Neuronal stem cell (in vitro differentiated cells): ENCODE results near the gene TLX2.

Source experiments
- DNase-seq: peaks from one replicate; pipeline ENCODE4 v3.0.0-alpha.2; 2013; ENCODE audit warnings: low spot score
- H2AFZ ChIP-seq: one replicate; pipeline ENCODE4 v1.6.1; 2013; ENCODE audit warnings: mild to moderate bottlenecking, low read length, inconsistent platforms
- H2AK5ac ChIP-seq: 2 replicates; pipeline ENCODE4 v1.6.1; 2013; ENCODE audit warnings: low read depth, mild to moderate bottlenecking, inconsistent platforms, low read length, moderate library complexity, mixed read lengths
- H2BK120ac ChIP-seq: 2 replicates; pipeline ENCODE4 v1.6.1; 2013; ENCODE audit warnings: low read depth, mild to moderate bottlenecking, inconsistent platforms, low read length, moderate library complexity, mixed read lengths
- H2BK12ac ChIP-seq: one replicate; pipeline ENCODE4 v1.6.1; 2013; ENCODE audit warnings: low read length, inconsistent platforms
- H2BK15ac ChIP-seq: 2 replicates; pipeline ENCODE4 v1.6.1; 2013; ENCODE audit warnings: mild to moderate bottlenecking, low read length, inconsistent platforms, mixed read lengths
- H2BK5ac ChIP-seq: one replicate; pipeline ENCODE4 v1.6.1; 2013; ENCODE audit warnings: inconsistent platforms, mild to moderate bottlenecking, low read length, moderate library complexity
- H3K14ac ChIP-seq: one replicate; pipeline ENCODE4 v1.6.1; 2013; ENCODE audit warnings: low read length, inconsistent platforms
- H3K18ac ChIP-seq: 2 replicates; pipeline ENCODE4 v1.6.1; 2013; ENCODE audit warnings: low read length, inconsistent platforms
- H3K23ac ChIP-seq: 2 replicates; pipeline ENCODE4 v1.6.1; 2013; ENCODE audit warnings: low read depth, mild to moderate bottlenecking, mixed read lengths, low read length, inconsistent platforms; ENCODE audit not compliant: poor library complexity
- H3K27ac ChIP-seq: replicated peaks from 3 replicates; pipeline ENCODE4 v1.5.1; 2013; ENCODE audit warnings: low read length, inconsistent platforms
- H3K27me3 ChIP-seq, 3 experiments: 2 replicates each; pipeline ENCODE4 v1.6.1; 2013; ENCODE audit warnings: low read length in 3 of 3, mild to moderate bottlenecking in 2 of 3, inconsistent platforms in 1 of 3, low read depth in 1 of 3, mixed read lengths in 1 of 3, moderate library complexity in 1 of 3; ENCODE audit not compliant: control insufficient read depth in 3 of 3, insufficient read depth in 3 of 3
- H3K36me3 ChIP-seq, 2 donors: replicated peaks in 1 of 2; 2 replicates each; pipeline ENCODE4 v1.6.1; 2013; ENCODE audit warnings: low read length in 2 of 2; ENCODE audit not compliant: control insufficient read depth in 2 of 2, insufficient read depth in 2 of 2
- H3K4ac ChIP-seq: 2 replicates; pipeline ENCODE4 v1.6.1; 2013; ENCODE audit warnings: inconsistent platforms, mild to moderate bottlenecking, low read length, moderate library complexity
- H3K4me1 ChIP-seq, 2 donors: 1 replicate in 1 of 2; 2 replicates in 1 of 2; pipeline ENCODE4 v1.6.1; 2013; ENCODE audit warnings: low read length in 2 of 2, low read depth in 1 of 2; ENCODE audit not compliant: control insufficient read depth in 2 of 2, insufficient read depth in 1 of 2
- H3K4me2 ChIP-seq: one replicate; pipeline ENCODE4 v1.6.1; 2013; ENCODE audit warnings: mild to moderate bottlenecking, low read length, inconsistent platforms; ENCODE audit not compliant: insufficient read depth, poor library complexity, severe bottlenecking
- H3K4me3 ChIP-seq, 2 donors: 2 replicates each; pipeline ENCODE4 v1.5.1; 2013; ENCODE audit warnings: low read length in 2 of 2, mild to moderate bottlenecking in 2 of 2, inconsistent platforms in 1 of 2, moderate library complexity in 1 of 2
- H3K79me1 ChIP-seq: one replicate; pipeline ENCODE4 v1.6.1; 2013; ENCODE audit warnings: low read depth, mild to moderate bottlenecking, inconsistent platforms, low read length, moderate library complexity
- H3K9ac ChIP-seq: one replicate; pipeline ENCODE4 v1.6.1; 2013; ENCODE audit warnings: mild to moderate bottlenecking, low read depth, low read length, inconsistent platforms; ENCODE audit not compliant: poor library complexity
- H3K9me3 ChIP-seq, 2 donors: replicated peaks in 1 of 2; 2 replicates each; pipeline versions ENCODE3 to v1.6.1; 2013; ENCODE audit warnings: low read length in 2 of 2, mild to moderate bottlenecking in 2 of 2, inconsistent platforms in 1 of 2, low read depth in 1 of 2, mixed read lengths in 1 of 2, moderate library complexity in 1 of 2; ENCODE audit not compliant: control insufficient read depth in 2 of 2, insufficient read depth in 1 of 2
- H4K8ac ChIP-seq: one replicate; pipeline ENCODE4 v1.6.1; 2013; ENCODE audit warnings: low read depth, mild to moderate bottlenecking, inconsistent platforms, low read length, moderate library complexity
- H4K91ac ChIP-seq: one replicate; pipeline ENCODE4 v1.6.1; 2013; ENCODE audit warnings: low read length, low read depth, mild to moderate bottlenecking, inconsistent platforms; ENCODE audit not compliant: poor library complexity
- WGBS, 2 donors: extraction: QIAGEN DNeasy Blood & Tissue Kit; methylation state at CpG; one replicate each; pipeline ENCODE4 v1.1.7; 2013; ENCODE audit warnings: missing lambda C conversion rate in 2 of 2, mixed read lengths in 1 of 2; ENCODE audit not compliant: insufficient read length in 2 of 2, insufficient replicate concordance in 1 of 2; ENCODE audit errors: extremely low coverage in 2 of 2; 5-methylcytosine and 5-hydroxymethylcytosine counted together

TLX2 gene

GRCh38 chr2:74540291-74540690 lies 26.0 kb downstream of the TLX2 start:
- H3K9me3 ChIP-seq, result no peaks in the 10 kb centered on the region
- H2BK15ac ChIP-seq, result no peak overlapping the region

DNA sequence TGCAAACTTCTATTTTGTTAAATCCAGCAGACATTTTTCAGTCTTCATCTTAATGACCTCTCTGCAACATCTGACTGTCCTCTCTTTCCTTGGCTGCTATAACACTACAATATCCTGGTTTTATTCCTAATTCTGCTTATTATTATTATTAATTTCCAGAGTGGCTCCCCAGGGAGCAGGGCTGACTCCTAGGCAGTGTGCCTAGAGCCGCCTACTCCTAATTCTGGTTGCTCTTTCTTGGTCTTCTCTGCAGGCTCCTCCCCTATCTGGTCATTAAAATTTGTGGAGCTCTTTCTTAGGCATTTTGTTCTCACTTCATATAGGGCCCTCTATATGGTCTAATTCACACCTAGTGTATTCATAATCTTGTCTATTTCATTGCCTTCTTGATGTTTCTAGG lies 28.7 kb downstream of the TLX2 start:
- Histone ChIP-seq H3K14ac (no peak overlapping the region), H3K9ac (no peak overlapping the region), H3K27me3 (peaks cover 0 to 7% (median 0%) of the 10 kb centered on the region in 3 experiments), H3K9me3 (no peaks in the 10 kb centered on the region), H3K4me2 (no peak overlapping the region), H2AFZ (no peak overlapping the region), H2BK5ac (no peak overlapping the region), H3K79me1 (no peaks in the 10 kb centered on the region), H3K27ac (no peak overlapping the region), H3K4me3 (no peak overlapping the region), H3K4ac (no peak overlapping the region), H2BK15ac (no peak overlapping the region), H3K4me1 (no peaks in the 10 kb centered on the region), H4K91ac (no peak overlapping the region), H2AK5ac (no peak overlapping the region), H2BK120ac (no peak overlapping the region), H3K18ac (no peak overlapping the region), H3K23ac (no peak overlapping the region), H3K36me3 (peaks cover 0 to 11% of the 10 kb centered on the region in 2 donors), H2BK12ac (no peak overlapping the region), H4K8ac (no peak overlapping the region)
- no peak for DNase-seq
- WGBS, 2 donors, result no CpG with 5 or more reads among the region's 1 CpG

More at GRCh38 chr2:74540291-74540690, 26.0 kb downstream of the TLX2 start:
- Histone ChIP-seq H3K27ac (no peak overlapping the region), H3K79me1 (no peaks in the 10 kb centered on the region), H4K8ac (no peak overlapping the region), H2BK5ac (no peak overlapping the region), H2BK12ac (no peak overlapping the region), H3K27me3 (no peaks in the 10 kb centered on the region), H3K9ac (no peak overlapping the region), H3K36me3 (peaks cover 0 to 16% of the 10 kb centered on the region in 2 donors), H3K14ac (no peak overlapping the region), H3K4me1 (no peaks in the 10 kb centered on the region), H2BK120ac (no peak overlapping the region), H3K4me3 (no peak overlapping the region), H2AFZ (no peak overlapping the region), H3K23ac (no peak overlapping the region), H2AK5ac (no peak overlapping the region), H4K91ac (no peak overlapping the region), H3K4me2 (no peak overlapping the region), H3K4ac (no peak overlapping the region), H3K18ac (no peak overlapping the region)
- no CpG with 5 or more reads among the region's 5 CpGs for WGBS, 2 donors
- DNase-seq, result no peak

- Histone ChIP-seq H2BK15ac (no peak overlapping the region), H3K79me1 (no peaks in the 10 kb centered on the region), H2BK120ac (no peak overlapping the region), H3K4me2 (no peak overlapping the region), H2AK5ac (no peak overlapping the region), H3K9me3 (no peaks in the 10 kb centered on the region), H3K18ac (no peak overlapping the region), H2AFZ (no peak overlapping the region), H3K9ac (no peak overlapping the region), H3K4ac (no peak overlapping the region), H3K14ac (no peak overlapping the region), H3K23ac (no peak overlapping the region), H3K4me1 (peaks cover 0 to 8% of the 10 kb centered on the region in 2 donors), H2BK12ac (no peak overlapping the region), H4K91ac (no peak overlapping the region), H3K27ac (no peak overlapping the region), H3K36me3 (peaks cover 0 to 18% of the 10 kb centered on the region in 2 donors), H4K8ac (no peak overlapping the region), H3K27me3 (peaks cover 0 to 20% (median 0%) of the 10 kb centered on the region in 3 experiments), H3K4me3 (no peak overlapping the region), H2BK5ac (no peak overlapping the region)
- no peak for DNase-seq
- no CpG with 5 or more reads among the region's 3 CpGs for WGBS, 2 donors
Observed at GRCh38 chr2:74544634-74545033, 30.4 kb downstream of the TLX2 start.

DNA sequence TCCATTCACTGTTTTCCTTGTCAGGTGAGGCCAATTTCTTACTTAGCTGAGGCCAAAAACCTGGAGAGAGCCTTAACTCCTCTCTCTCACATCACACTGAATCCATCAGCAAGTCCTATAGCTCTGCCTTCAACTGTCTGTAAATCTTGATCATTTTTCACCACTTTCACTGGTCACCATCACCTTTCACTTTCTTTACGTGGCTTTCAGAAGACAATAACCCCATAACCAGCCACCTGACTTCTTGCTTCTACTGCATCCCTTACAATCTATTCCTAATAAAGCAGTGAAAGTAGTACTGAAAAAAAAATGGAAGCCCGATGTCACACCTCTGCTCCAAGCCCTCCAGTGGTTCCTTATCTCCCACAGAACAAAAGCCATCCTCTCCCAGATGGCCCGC lies 31.8 kb downstream of the TLX2 start:
- Histone ChIP-seq H3K9me3 (no peaks in the 10 kb centered on the region), H3K4me3 (no peak overlapping the region), H3K36me3 (peaks cover 4 to 24% of the 10 kb centered on the region in 2 donors), H3K14ac (no peak overlapping the region), H3K23ac (no peak overlapping the region), H2BK15ac (no peak overlapping the region), H4K8ac (no peak overlapping the region), H3K27me3 (peaks cover 0 to 32% (median 0%) of the 10 kb centered on the region in 3 experiments), H4K91ac (no peak overlapping the region), H2BK120ac (no peak overlapping the region), H3K9ac (no peak overlapping the region), H2AFZ (no peak overlapping the region), H3K4ac (no peak overlapping the region), H3K4me2 (no peak overlapping the region), H3K79me1 (no peaks in the 10 kb centered on the region), H2AK5ac (no peak overlapping the region), H3K27ac (no peak overlapping the region), H2BK5ac (no peak overlapping the region), H3K4me1 (peaks cover 0 to 12% of the 10 kb centered on the region in 2 donors), H3K18ac (no peak overlapping the region), H2BK12ac (no peak overlapping the region)
- WGBS, 2 donors, result no CpG with 5 or more reads among the region's 3 CpGs
- no peak for DNase-seq
